CD4-positive, CD25-positive, alpha-beta regulatory T cell (primary cell): ENCODE results near the gene GUCY1B1. TPM values are rescaled to one million over a fixed set of nuclear protein-coding genes. Genes with fewer than 3 reads are reported as not detected.
A peak's percentile ranks its signal among the peaks of the same experiment; 100 is the strongest.

ENCODE experiments used
- ATAC-seq, 2 donors: fragments of 150-1000 bp; cut with Tn5 transposase; one replicate each; pipeline ENCODE4 v1.10.0; 2021; ENCODE audit warnings: low read depth in 2 of 2, moderate number of reproducible peaks in 2 of 2, moderate library complexity in 1 of 2
- DNase-seq, 3 donors: peaks; one replicate each; pipeline versions ENCODE4 v3.0.0 to v3.0.0-alpha.2; 2012 to 2022; ENCODE audit warnings: mixed read lengths in 1 of 3
- H3K27ac ChIP-seq: one replicate; pipeline ENCODE4 v1.7.0; 2013; ENCODE audit warnings: mild to moderate bottlenecking, low read length; ENCODE audit not compliant: insufficient read depth, poor library complexity, severe bottlenecking
- H3K27me3 ChIP-seq: one replicate; pipeline ENCODE4 v1.7.0; 2013; ENCODE audit warnings: low read length; ENCODE audit not compliant: control insufficient read depth, insufficient read depth
- H3K36me3 ChIP-seq: one replicate; pipeline ENCODE4 v1.7.0; 2013; ENCODE audit warnings: mild to moderate bottlenecking, low read length, moderate library complexity; ENCODE audit not compliant: control insufficient read depth, insufficient read depth
- H3K4me1 ChIP-seq: 2 replicates; pipeline ENCODE4 v1.7.0; 2013; ENCODE audit warnings: mild to moderate bottlenecking, low read length; ENCODE audit not compliant: insufficient read depth, control insufficient read depth, poor library complexity, severe bottlenecking
- H3K4me3 ChIP-seq: one replicate; pipeline ENCODE4 v1.7.0; 2013; ENCODE audit warnings: low read depth, mild to moderate bottlenecking, low read length, moderate library complexity
- H3K9me3 ChIP-seq, 2 experiments: 1 replicate in 1 of 2; 2 replicates in 1 of 2; pipeline ENCODE4 v1.7.0; 2013; ENCODE audit warnings: low read length in 2 of 2, mild to moderate bottlenecking in 1 of 2, moderate library complexity in 1 of 2; ENCODE audit not compliant: control insufficient read depth in 2 of 2
- H3K27ac Mint-ChIP-seq, 3 donors: one replicate each; pipeline ENCODE4 v1.8.0; 2020 to 2022; ENCODE audit warnings: mild to moderate bottlenecking in 3 of 3, mixed read lengths in 3 of 3, moderate library complexity in 2 of 3
- H3K27me3 Mint-ChIP-seq: one replicate; pipeline ENCODE4 v1.8.0; 2022; ENCODE audit warnings: mild to moderate bottlenecking, mixed read lengths
- H3K36me3 Mint-ChIP-seq: one replicate; pipeline ENCODE4 v1.8.0; 2020; ENCODE audit warnings: mixed read lengths
- H3K4me1 Mint-ChIP-seq, 4 donors: one replicate each; pipeline ENCODE4 v1.8.0; 2020 to 2022; ENCODE audit warnings: mixed read lengths in 4 of 4, mild to moderate bottlenecking in 1 of 4
- H3K4me3 Mint-ChIP-seq, 4 donors: one replicate each; pipeline ENCODE4 v1.8.0; 2020 to 2022; ENCODE audit warnings: mild to moderate bottlenecking in 4 of 4, mixed read lengths in 4 of 4, moderate library complexity in 3 of 4
- H3K9me3 Mint-ChIP-seq, 7 donors: one replicate each; pipeline ENCODE4 v1.8.0; 2020 to 2022; ENCODE audit warnings: mixed read lengths in 7 of 7, mild to moderate bottlenecking in 3 of 7, moderate library complexity in 2 of 7
- polyA plus RNA-seq, 4 donors: library from polyadenylated mRNA; unstranded; fragments of 300-500 nt; fragmentation: Illumina TruSeq; gene quantifications; one replicate each; pipeline ENCODE4 v1.2.3, GENCODE V29; 2021
- total RNA-seq: library from RNA; stranded (reverse); gene quantifications from one replicate; pipeline ENCODE4 v1.2.3, GENCODE V29; 2022

GUCY1B1 gene
- total and polyA plus RNA-seq, 5 donors from 2014 or later = 0.12 to 2.5 (median 0.16) TPM; not detected in 2

DNA sequence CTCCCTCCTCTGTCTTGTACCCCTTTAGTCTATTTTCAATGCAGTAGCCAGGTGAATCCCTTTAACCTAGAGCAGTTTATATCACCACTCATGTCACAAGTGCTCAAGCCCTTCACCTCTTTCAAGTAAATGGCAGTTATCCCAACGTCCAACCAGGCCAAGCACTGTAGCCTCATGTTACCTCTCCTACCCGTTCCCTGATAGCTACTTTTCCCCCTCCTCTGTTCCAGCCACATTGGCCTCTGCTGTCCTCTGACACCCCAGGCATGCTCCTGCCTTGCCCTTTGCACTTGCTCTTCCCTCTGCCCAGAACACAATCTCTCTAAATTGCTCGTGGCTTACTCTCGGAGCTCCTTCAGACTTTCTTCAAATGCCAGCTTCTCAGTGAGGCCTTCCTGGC is 15.2 kb downstream of the GUCY1B1 start:
- no peaks in the 10 kb centered on the region for H3K9me3 ChIP-seq
- no peak overlapping the region for H3K4me3 ChIP-seq
- peaks cover 0 to 3% (median 0%) of the 10 kb centered on the region in 7 donors for H3K9me3 Mint-ChIP-seq
- no peaks in the 10 kb centered on the region for H3K36me3 ChIP-seq
- no peak overlapping the region for H3K27ac Mint-ChIP-seq
- no peaks in the 10 kb centered on the region for H3K36me3 Mint-ChIP-seq
- no peaks in the 10 kb centered on the region for H3K27me3 Mint-ChIP-seq
- no peaks in the 10 kb centered on the region for H3K4me1 ChIP-seq
- no peaks in the 10 kb centered on the region for H3K27me3 ChIP-seq
- ATAC-seq (no peak), DNase-seq (no peak)
- no peak overlapping the region for H3K4me3 Mint-ChIP-seq
- H3K27ac ChIP-seq = no peak overlapping the region
- H3K4me1 Mint-ChIP-seq = no peaks in the 10 kb centered on the region

DNA sequence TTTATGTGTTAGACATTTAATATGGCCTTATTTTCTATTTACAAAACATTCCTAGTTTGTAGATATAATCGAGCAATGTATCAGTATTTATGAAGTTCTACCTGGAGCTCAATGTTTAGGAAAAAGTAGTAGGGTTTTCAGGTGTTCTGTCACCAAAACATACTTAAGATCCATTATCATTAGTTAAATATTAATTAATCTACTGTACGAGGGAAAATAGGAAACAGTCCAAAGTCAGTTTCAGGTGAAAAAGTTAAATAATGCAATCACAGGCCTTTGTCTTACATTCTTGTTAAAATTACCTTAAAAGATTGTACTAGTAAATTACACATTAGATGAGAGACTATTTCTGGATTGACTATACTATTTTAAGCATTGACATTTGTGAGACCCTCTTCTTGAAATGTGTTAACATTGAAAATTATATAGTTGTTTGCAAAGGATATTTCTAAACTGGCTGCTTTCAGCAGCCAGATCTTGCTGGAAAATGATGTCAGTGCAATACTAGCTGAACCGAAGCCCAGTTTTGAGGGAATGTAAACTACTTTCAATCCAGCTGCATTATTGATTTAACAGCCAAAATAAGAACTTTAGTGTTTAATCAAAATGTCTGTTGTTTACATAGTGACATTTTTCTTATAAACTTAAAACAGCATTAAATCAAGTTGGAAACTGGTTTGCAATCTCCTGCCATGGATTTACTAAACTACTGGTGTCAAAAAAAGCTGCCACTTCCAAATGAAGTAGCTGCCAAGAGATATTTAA is 19.3 kb downstream of the GUCY1B1 start:
- Mint-ChIP-seq H3K27ac (no peak overlapping the region), H3K4me3 (no peak overlapping the region)
- H3K9me3 ChIP-seq = no peaks in the 10 kb centered on the region

GRCh38 chr4:155780775-155781174 is 22.0 kb downstream of the GUCY1B1 start:
- Mint-ChIP-seq H3K36me3 (no peaks in the 10 kb centered on the region), H3K27me3 (no peaks in the 10 kb centered on the region), H3K9me3 (no peaks in the 10 kb centered on the region), H3K4me3 (no peak overlapping the region), H3K4me1 (no peaks in the 10 kb centered on the region), H3K27ac (no peak overlapping the region)
- ATAC-seq (no peak), DNase-seq (no peak)
- H3K9me3 ChIP-seq = no peaks in the 10 kb centered on the region
- H3K27ac ChIP-seq = no peak overlapping the region
- H3K27me3 ChIP-seq = no peaks in the 10 kb centered on the region
- H3K4me3 ChIP-seq = no peak overlapping the region
- H3K36me3 ChIP-seq = no peaks in the 10 kb centered on the region
- no peaks in the 10 kb centered on the region for H3K4me1 ChIP-seq

More for the DNA sequence above, 19.3 kb downstream of the GUCY1B1 start:
- Histone ChIP-seq H3K27ac (no peak overlapping the region), H3K4me3 (no peak overlapping the region), H3K36me3 (no peaks in the 10 kb centered on the region), H3K4me1 (no peaks in the 10 kb centered on the region), H3K27me3 (no peaks in the 10 kb centered on the region)
- ATAC-seq = no peak
- no peaks in the 10 kb centered on the region for H3K36me3 Mint-ChIP-seq
- H3K9me3 Mint-ChIP-seq = peaks cover 0 to 2% (median 0%) of the 10 kb centered on the region in 7 donors
- no peak for DNase-seq
- H3K27me3 Mint-ChIP-seq = no peaks in the 10 kb centered on the region
- H3K4me1 Mint-ChIP-seq = no peaks in the 10 kb centered on the region

DNA sequence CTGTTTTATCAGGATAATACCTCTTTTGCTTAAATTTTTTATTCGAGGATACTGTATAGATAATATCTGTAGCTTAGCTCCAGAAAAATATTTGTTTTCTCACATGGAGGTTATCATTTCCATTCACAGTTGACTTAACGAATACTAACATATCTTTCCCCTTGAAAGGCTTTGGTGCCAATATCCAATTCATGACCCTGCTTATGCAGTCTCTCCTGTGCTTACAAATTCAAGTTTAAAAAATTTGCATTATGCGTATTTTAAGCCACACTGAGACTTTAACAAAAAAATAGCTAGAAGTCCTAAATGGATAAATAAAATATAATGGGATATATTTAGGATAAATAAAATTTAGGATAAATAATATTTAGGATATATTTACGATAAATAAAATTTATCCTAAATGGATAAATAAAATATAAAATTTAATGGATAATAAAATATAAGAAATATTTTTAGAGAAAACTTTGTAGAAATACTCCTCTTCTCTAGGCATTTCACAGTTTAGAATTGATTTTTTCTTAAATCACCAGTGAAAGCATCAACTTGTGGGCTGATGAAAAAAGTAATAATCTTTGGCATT is 22.5 kb downstream of the GUCY1B1 start:
- Histone ChIP-seq H3K36me3 (no peaks in the 10 kb centered on the region), H3K4me3 (no peak overlapping the region), H3K27me3 (no peaks in the 10 kb centered on the region), H3K9me3 (no peaks in the 10 kb centered on the region), H3K27ac (no peak overlapping the region), H3K4me1 (no peaks in the 10 kb centered on the region)
- DNase-seq (no peak), ATAC-seq (no peak)
- H3K36me3 Mint-ChIP-seq = no peaks in the 10 kb centered on the region
- no peaks in the 10 kb centered on the region for H3K27me3 Mint-ChIP-seq
- no peaks in the 10 kb centered on the region for H3K4me1 Mint-ChIP-seq
- no peak overlapping the region for H3K27ac Mint-ChIP-seq
- H3K4me3 Mint-ChIP-seq = no peak overlapping the region
- H3K9me3 Mint-ChIP-seq = no peaks in the 10 kb centered on the region

- Histone ChIP-seq H3K27me3 (no peaks in the 10 kb centered on the region), H3K9me3 (no peaks in the 10 kb centered on the region), H3K4me3 (no peak overlapping the region), H3K36me3 (no peaks in the 10 kb centered on the region), H3K4me1 (no peaks in the 10 kb centered on the region), H3K27ac (no peak overlapping the region)
- no peak for DNase-seq
- ATAC-seq = no peak
- no peak overlapping the region for H3K4me3 Mint-ChIP-seq
- no peaks in the 10 kb centered on the region for H3K36me3 Mint-ChIP-seq
- H3K27me3 Mint-ChIP-seq = no peaks in the 10 kb centered on the region
- no peaks in the 10 kb centered on the region for H3K9me3 Mint-ChIP-seq
- H3K27ac Mint-ChIP-seq = no peak overlapping the region
- peaks cover 0 to 3% (median 0%) of the 10 kb centered on the region in 4 donors for H3K4me1 Mint-ChIP-seq
Measured at GRCh38 chr4:155784637-155785036, 25.8 kb downstream of the GUCY1B1 start.

GRCh38 chr4:155785828-155786227 is 27.0 kb downstream of the GUCY1B1 start:
- Mint-ChIP-seq H3K4me3 (no peak overlapping the region), H3K4me1 (peaks cover 0 to 3% (median 0%) of the 10 kb centered on the region in 4 donors), H3K9me3 (no peaks in the 10 kb centered on the region), H3K27ac (no peak overlapping the region), H3K27me3 (no peaks in the 10 kb centered on the region), H3K36me3 (no peaks in the 10 kb centered on the region)
- Histone ChIP-seq H3K27me3 (no peaks in the 10 kb centered on the region), H3K4me1 (no peaks in the 10 kb centered on the region), H3K9me3 (no peaks in the 10 kb centered on the region), H3K27ac (no peak overlapping the region), H3K4me3 (no peak overlapping the region), H3K36me3 (no peaks in the 10 kb centered on the region)
- DNase-seq = no peak
- ATAC-seq = no peak

DNA sequence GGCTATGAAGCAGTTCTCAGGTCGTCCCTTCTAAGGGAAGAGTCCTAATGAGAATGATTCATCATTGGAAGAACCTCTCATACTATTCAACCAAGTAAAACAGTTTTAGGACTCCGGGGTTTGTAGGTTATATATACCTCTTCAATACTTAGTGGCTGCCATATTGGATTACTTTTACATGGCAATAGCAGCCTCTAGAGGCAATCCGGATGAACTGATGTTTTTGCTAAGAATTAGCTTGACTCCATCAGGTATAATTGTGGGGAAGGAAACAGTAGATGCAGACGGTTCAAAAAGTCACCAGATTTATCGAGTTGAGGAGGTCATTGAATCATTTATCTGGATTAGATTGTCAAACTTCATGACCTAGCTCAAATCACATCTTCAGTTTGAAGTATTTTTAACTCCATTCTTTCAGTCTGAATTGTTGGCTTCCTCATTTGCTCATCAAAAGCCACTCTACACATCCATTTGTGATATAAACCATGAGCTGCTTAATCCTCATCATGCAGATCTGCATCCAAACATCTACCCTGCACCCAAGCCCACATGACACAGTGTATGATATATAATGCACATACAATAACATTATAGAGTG is 28.4 kb downstream of the GUCY1B1 start:
- Mint-ChIP-seq H3K36me3 (no peaks in the 10 kb centered on the region), H3K27ac (no peak overlapping the region)
- peak in 2 of 3 donors; percentile 8 to 38 for DNase-seq

More for the DNA sequence above, 28.4 kb downstream of the GUCY1B1 start:
- Mint-ChIP-seq H3K4me1 (peaks cover 0 to 3% (median 0%) of the 10 kb centered on the region in 4 donors), H3K27me3 (no peaks in the 10 kb centered on the region), H3K4me3 (no peak overlapping the region), H3K9me3 (no peaks in the 10 kb centered on the region)
- no peak overlapping the region for H3K4me3 ChIP-seq
- H3K27me3 ChIP-seq = no peaks in the 10 kb centered on the region
- H3K27ac ChIP-seq = no peak overlapping the region
- no peaks in the 10 kb centered on the region for H3K4me1 ChIP-seq
- no peaks in the 10 kb centered on the region for H3K36me3 ChIP-seq
- H3K9me3 ChIP-seq = no peaks in the 10 kb centered on the region
- ATAC-seq = no peak
